Nephron (organoid): Measurements from ENCODE around the gene CUX1.
"Not testable (repeated sequence)": the region's sequence is repeated elsewhere in the genome, so short reads cannot be mapped to it uniquely, and the experiment has no call there.

Experiments
- H3K27ac Mint-ChIP-seq, 3 experiments: 2 replicates each; pipeline ENCODE4 v1.8.0; 2020; ENCODE audit warnings: mixed read lengths in 3 of 3, mild to moderate bottlenecking in 2 of 3, moderate library complexity in 1 of 3
- H3K27me3 Mint-ChIP-seq: 2 replicates; pipeline ENCODE4 v1.8.0; 2021; ENCODE audit warnings: low read depth, mild to moderate bottlenecking, moderate library complexity, mixed read lengths
- H3K36me3 Mint-ChIP-seq: 2 replicates; pipeline ENCODE4 v1.8.0; 2020; ENCODE audit warnings: low read depth, mixed read lengths
- H3K4me1 Mint-ChIP-seq: 2 replicates; pipeline ENCODE4 v1.8.0; 2020; ENCODE audit warnings: mixed read lengths
- H3K4me3 Mint-ChIP-seq, 3 experiments: 2 replicates each; pipeline ENCODE4 v1.8.0; 2020; ENCODE audit warnings: mild to moderate bottlenecking in 3 of 3, mixed read lengths in 3 of 3, moderate library complexity in 2 of 3
- H3K9me3 Mint-ChIP-seq: 2 replicates; pipeline ENCODE4 v1.8.0; 2020; ENCODE audit warnings: mixed read lengths
- CTCF ChIP-seq, 3 experiments: fragments of 200-600 bp; sonication (generic); IDR thresholded peaks; one replicate each; pipeline ENCODE4 v1.5.0; 2021; ENCODE audit warnings: antibody characterized with exemption in 3 of 3; ENCODE audit not compliant: unreplicated experiment in 3 of 3

CUX1 gene

DNA sequence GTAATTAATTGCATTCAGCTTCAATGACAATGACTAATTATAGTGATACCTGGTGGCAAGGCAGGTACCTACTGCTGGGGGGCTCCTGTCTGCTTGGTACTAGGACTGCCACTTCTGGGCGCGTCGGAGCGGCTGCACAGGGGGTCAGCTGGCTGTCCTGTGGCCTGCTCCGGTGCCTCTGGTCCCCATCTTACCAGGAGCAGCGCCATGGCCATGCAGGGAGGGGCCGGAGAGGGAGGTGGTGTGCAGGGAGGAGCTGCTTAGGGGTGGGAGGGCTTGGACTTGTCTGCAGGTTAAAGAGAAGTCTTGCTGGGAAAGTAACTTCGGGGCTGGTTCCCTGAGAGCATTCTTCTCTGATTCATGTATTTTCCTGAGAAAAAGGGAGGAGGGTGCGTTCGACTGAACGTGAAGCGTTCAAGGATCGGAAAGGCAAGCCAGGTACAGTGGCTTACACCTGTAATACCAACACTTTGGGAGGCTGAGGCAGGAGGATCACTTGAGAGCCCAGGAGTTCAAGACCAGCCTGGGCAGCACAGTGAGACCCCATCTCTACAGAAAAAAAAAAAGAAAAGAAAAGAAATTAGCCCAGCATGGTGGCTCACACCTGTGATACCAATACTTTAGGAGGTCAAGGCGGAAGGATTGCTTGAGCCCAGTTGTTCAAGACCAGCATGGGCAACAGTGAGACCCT, 15.4 kb downstream of the CUX1 start:
- peaks cover 26% of the 10 kb centered on the region for H3K36me3 Mint-ChIP-seq
- H3K9me3 Mint-ChIP-seq = no peaks in the 10 kb centered on the region
- no peak overlapping the region for H3K4me3 Mint-ChIP-seq
- peaks cover 12% of the 10 kb centered on the region for H3K4me1 Mint-ChIP-seq
- no peak overlapping the region for H3K27ac Mint-ChIP-seq
- TF ChIP-seq CTCF (IDR thresholded peaks at IDR 0.05; ENCODE audit: unreplicated experiment in 3 of 3) = no peak
- H3K27me3 Mint-ChIP-seq = no peaks in the 10 kb centered on the region

DNA sequence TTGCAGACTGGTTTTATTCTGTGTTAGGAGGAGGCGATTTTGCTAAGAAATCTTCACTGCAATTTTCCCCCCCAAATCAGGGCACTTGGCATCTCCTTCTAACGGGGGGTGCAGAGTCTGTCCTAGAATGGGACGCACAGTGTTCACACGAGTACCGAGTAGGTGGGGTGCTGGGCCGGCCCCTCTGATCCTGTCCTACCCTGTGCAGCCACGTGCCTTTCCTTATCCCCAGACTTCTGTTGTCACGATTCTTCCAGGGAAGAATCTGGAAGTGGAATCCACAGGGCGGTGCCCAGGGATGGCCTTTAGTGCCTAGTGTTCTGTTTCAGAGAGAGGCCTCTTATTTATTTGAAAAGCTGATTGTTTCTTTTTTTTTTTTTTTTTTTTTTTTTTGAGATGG, 16.4 kb downstream of the CUX1 start:
- H3K27ac Mint-ChIP-seq = no peak overlapping the region
- H3K4me1 Mint-ChIP-seq = peaks cover 5% of the 10 kb centered on the region
- H3K36me3 Mint-ChIP-seq = peaks cover 19% of the 10 kb centered on the region
- no peak overlapping the region for H3K4me3 Mint-ChIP-seq
- no peaks in the 10 kb centered on the region for H3K9me3 Mint-ChIP-seq
- no peaks in the 10 kb centered on the region for H3K27me3 Mint-ChIP-seq
- no peak for TF ChIP-seq CTCF (IDR thresholded peaks at IDR 0.05; ENCODE audit: unreplicated experiment in 3 of 3)

DNA sequence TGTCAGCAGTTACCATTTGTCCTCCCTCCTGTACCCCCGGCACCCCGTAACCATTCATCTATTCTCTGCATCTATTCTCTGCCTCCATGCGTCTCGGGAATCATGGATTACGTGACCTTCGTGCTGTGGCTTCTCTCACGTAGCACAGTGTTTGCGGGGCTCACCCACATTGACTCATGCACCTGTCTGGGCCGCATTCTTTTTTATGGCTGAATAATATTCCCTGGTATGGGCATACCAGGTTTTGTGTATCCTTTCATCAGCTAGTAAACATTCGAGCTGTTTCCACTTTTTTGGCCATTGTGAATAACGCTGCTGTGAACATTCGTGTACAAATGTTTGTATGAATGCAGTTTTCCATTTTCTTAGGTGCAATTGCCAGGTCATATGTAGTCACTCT, 17.7 kb downstream of the CUX1 start:
- Mint-ChIP-seq H3K27ac (no peak overlapping the region), H3K9me3 (no peaks in the 10 kb centered on the region), H3K27me3 (no peaks in the 10 kb centered on the region), H3K4me1 (peaks cover 6% of the 10 kb centered on the region), H3K4me3 (no peak overlapping the region), H3K36me3 (peaks cover 21% of the 10 kb centered on the region)
- no peak for TF ChIP-seq CTCF (IDR thresholded peaks at IDR 0.05; ENCODE audit: unreplicated experiment in 3 of 3)

- H3K27ac Mint-ChIP-seq, H3K4me3 Mint-ChIP-seq, H3K9me3 Mint-ChIP-seq, H3K27me3 Mint-ChIP-seq, H3K4me1 Mint-ChIP-seq: not testable (repeated sequence)
- H3K36me3 Mint-ChIP-seq = peaks cover 18% of the 10 kb centered on the region
Observed at GRCh38 chr7:101837433-101837832, 20.0 kb downstream of the CUX1 start.

DNA sequence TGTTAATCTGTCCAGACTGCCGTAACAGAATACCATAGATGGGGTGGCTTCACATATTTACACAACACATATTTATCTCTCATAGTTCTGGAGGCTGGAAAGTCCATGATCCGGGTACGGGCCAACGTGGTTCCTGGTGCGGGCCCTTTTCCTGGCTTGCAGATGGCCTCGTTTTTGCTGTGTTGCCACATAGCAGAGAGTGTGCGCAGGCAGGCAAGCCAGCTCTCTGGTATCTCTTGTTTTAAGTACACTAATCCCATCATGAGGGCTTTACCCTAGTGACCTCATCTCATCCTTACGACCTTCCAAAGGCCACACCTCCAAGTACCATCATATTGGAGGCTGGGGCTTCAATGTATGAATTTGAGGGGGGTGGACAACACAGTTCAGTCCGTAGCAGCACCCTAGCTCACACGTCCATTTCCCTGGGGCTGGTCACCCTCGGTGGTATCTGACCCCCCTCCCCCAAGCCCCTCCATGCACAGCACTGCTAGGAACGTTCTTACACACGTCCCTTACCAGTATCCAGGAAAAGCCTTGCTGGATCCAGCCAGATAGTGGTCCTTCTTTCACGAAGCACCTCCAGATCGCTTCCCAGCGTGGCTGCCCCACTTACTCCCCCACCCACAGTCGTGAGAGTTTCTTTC, 21.5 kb downstream of the CUX1 start:
- Mint-ChIP-seq H3K4me3 (no peak overlapping the region), H3K36me3 (peaks cover 26% of the 10 kb centered on the region), H3K9me3 (no peaks in the 10 kb centered on the region), H3K27me3 (no peaks in the 10 kb centered on the region), H3K27ac (no peak overlapping the region), H3K4me1 (peaks cover 6% of the 10 kb centered on the region)
- no peak for TF ChIP-seq CTCF (IDR thresholded peaks at IDR 0.05; ENCODE audit: unreplicated experiment in 3 of 3)

- no peak overlapping the region for H3K4me3 Mint-ChIP-seq
- no peaks in the 10 kb centered on the region for H3K27me3 Mint-ChIP-seq
- peaks cover 37% of the 10 kb centered on the region for H3K36me3 Mint-ChIP-seq
- TF ChIP-seq CTCF (IDR thresholded peaks at IDR 0.05; ENCODE audit: unreplicated experiment in 3 of 3) = no peak
- peaks cover 11% of the 10 kb centered on the region for H3K9me3 Mint-ChIP-seq
- no peak overlapping the region for H3K27ac Mint-ChIP-seq
- peaks cover 6% of the 10 kb centered on the region for H3K4me1 Mint-ChIP-seq
Observed at GRCh38 chr7:101841328-101841727, 23.9 kb downstream of the CUX1 start.
